Central memory CD4-positive, alpha-beta T cell (primary cell): ENCODE data around the gene TEX44.
A peak's percentile ranks its signal among the peaks of the same experiment; 100 is the strongest.
"Not testable (repeated sequence)": the region's sequence is repeated elsewhere in the genome, so short reads cannot be mapped to it uniquely, and the experiment has no call there.

Experiments
- DNase-seq: peaks from one replicate; pipeline ENCODE4 v3.0.0; 2022
- total RNA-seq, 3 experiments: gene quantifications; one replicate each; lab custom pipeline; 2026; lab: John Stamatoyannopoulos, UW

Gene TEX44
- 0 reads per million in 3 experiments for total RNA-seq

- no peak for DNase-seq
Observed at GRCh38 chr2:231592636-231593145, at the start of gene TEX44. Gene TEX44 (plus strand): TSS chr2:231592864. CDS start chr2:231592952, 88 bp downstream.

- peak; percentile 13 for DNase-seq
Observed at GRCh38 chr2:231545105-231545902, 47.4 kb upstream of the TEX44 start.

DNA sequence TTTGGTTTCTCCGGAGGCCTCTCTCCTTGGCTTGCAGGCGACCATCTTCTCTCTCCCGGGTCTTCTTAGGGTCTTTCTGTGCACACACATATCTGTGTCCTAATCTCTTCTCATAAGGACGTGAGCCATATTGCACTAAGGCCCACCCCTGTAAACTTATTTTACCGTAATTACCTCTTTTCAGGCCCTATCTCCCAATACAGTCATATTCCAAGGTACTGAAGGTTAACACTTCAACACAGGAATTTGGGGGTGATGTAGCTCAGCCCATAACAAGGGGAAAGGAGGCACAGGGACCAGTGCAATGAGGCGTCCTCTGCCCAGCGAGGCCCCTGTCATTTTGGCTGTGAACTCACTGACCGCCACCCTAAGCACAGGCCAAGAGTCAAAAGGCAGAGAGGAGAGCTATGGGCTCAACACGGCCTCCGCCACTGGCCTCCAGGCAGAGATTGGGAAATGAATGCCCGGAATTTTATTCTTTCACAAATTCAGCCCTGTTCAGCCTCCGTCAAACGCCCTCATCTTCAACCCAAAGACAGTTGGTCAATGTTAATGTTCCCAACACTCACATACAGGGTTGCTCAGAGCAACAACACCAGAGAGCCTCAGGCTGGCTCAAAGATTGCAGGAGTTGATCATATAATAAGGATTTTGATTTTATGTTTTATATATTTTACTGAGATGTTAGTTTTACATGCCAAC, 46.5 kb upstream of the TEX44 start:
- no peak for DNase-seq

DNA sequence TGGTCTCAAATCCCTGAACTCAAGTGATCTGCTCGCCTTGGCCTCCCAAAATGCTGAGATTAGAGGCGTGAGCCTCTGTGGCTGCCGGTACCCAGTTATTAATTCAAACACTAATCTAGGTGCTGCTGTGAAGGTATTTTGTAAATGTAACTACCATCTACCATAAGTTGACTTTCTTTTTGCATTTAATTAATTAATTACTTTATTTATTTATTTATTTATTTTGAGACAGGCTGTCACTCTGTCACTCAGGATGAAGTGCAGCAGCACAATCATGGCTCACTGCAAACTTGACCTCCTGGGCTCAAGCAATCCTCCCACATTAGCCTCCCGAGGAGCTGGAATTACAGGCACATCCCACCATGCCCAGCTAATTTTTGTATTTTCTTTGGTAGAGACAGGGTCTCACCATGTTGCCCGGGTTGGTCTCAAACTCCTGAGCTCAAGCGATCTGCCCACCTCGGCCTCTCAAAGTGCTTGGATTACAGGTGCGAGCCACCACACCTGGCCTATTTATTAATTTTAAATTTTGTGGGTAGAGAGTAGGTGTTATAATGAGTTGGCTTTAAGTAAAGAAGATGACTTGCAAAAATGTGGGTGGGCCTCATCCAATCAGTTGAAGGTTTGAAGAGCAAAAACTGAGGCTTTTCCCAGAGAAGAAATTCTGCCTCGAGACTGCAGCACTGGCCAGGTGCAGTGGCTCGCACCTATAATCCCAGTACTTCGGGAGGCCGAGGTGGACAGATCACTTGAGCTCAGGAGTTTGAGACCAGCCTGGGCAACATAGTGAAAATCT, 45.2 kb upstream of the TEX44 start:
- no peak for DNase-seq

DNA sequence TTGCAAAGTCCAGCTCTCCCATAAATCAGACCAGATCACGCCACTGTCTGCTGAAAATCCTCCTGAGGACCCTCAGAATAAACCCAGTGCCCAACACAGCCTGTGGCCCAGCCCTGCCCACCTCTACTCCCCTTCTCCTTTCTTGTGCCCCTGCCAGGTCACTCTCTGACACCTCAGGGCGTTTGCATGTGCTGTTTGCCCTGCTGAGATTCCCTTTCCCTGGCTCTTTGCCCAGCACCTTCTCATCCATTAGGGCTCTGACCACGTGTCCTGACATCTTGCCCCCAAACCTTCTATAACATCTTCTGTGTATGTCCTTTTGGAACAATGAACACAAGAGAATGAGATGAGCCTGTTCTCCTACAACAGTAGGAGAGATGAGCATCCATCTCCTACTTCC, 43.9 kb upstream of the TEX44 start:
- DNase-seq, result no peak

DNA sequence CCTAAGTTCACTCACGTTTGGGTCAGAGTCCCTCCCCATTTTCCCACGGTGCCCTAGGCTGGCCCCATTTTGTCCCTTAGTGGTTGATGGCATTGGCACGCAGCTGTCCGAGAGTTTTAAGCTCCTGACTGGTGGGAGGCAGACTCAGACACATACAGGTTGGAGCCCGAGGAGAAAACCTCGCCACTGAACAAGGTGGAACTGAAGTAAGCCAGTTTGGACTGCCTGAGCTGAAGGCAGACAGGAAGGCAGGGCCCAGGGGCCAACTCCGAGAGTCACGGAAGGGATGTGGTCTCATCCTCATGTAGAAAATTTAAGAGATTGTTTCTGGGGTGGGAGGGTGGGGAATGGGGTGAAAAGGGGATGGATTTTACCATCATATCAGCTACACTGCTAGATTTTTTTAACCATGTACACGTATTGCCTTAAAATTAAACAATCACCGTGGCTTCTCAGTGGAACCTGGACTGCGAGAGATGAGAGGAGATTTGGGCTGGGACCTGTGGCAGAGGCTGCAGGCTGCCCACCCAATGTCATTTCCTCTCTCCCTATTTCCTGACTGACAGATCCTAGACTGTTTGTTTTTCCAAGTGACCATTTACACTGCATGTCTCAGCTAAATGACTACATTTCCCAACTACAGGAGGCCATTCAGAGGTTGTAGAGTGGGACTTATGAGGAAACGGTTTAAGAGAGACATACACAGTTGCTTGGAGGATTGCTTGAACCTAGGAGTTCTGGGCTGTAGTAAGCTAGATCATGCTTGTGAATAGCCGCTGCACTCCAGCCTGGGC, 43.0 kb upstream of the TEX44 start:
- no peak for DNase-seq

DNA sequence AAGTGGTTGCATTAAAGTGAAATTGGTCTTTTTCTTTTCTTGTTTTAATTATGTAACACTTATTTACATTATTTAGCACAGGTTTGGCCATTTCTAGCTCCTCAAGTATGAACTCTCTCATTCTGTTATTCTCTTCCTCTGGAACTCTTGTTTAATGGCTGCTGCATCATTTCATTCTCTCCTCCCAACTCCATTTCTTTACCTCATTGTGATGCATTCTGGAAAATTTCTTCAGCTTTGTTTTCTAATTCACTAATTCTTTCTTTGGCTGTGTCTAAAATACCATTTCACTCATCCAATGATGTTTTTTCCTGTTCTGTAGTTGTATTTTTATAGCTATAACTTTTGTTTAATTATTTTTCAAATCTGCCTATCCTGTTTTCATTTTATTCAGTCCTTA, 39.9 kb upstream of the TEX44 start:
- DNase-seq, result no peak

DNA sequence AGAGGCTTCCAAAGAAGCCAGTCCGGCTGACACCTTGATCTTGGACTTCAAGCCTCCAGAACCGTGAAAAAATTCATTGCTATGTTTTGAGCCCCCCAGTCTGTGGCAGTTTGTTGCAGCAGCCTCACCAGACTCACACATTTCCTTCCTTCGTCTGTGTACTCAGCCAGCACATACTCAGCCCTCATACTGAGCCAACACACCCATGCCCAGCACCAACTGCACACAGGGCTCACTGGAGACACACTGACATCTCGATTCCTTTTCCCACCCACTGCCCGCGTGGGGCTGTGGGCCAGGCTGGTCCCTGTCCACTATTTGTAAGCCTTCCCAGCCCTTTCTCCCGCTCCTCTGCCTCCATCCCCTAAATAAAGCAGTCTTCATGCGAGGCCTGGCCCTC, 38.3 kb upstream of the TEX44 start:
- DNase-seq, result no peak

DNA sequence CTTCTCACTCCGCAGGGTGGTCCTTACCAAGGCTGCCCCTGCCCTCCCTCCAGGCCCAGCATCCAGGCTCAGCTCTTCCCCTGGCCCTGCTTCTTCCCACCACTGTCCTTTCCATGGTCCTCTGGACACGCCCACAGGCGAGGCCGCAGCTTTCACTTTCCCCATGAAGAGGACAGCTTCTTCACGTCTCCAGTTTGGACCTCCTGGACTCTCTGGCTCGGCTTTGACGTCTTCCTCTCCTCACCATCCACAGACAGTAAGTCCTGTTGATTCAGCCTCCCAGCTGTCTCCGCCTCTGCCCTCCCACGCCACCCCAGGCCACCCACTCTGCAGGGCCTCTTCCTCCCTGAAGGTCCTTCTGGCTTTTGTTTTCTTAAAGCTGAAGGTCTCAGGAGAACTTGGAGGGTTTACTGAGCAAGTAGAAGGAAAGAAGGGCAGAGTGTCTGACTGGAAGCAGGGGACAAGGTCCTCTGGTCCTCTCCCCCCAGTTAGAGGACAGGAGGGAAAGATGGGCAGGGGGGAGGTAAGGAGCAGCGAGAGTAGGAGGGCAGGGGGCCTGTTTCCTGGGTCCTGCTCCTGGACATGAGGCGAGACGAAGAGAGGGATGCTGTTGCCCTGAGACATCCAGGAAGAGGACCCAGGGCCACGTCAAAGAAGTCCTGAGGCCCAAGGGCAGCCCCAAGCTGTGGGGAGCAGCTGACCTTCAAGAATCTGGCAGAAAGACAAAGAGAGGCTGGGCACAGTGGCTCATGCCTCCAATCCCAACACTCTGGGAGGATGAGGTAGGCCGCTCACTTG, 37.7 kb upstream of the TEX44 start:
- no peak for DNase-seq

DNA sequence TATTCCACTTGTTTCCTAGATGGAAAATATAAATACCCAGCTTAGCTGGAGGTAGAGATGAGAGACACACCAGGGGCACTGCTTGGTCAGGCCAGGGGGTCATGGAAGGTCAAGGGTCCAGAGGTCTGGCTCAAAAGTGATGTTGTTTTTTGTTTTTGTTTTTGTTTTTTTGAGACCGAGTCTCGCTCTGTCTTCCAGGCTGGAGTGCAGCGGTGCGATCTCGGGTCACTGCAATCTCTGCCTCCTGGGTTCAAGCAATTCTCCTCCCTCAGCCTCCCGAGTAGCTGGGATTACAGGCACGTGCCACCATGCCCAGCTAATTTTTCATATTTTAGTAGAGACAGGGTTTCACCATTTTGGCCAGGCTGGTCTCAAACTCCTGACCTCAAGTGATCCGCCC, 36.2 kb upstream of the TEX44 start:
- not testable (repeated sequence) for DNase-seq

DNA sequence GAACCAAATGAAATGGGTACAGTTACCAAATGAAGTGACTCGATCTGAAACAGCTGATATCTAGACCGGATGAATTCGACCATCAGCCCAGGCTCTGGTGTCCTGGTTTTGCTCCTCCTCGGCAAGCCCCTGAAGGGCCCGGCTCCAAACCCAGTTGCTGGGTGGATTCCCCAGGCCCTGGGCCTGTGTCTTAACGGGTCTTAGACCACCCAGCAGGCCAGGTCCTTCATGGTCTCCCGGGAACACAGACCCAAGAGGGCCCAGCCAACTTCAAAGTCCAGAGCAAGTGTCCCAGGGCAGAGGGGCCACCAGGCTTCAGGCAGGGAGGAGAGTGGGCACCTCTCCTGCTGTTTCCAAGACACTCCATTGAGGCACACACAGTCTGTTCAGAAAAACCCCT, 35.7 kb upstream of the TEX44 start:
- no peak for DNase-seq

DNA sequence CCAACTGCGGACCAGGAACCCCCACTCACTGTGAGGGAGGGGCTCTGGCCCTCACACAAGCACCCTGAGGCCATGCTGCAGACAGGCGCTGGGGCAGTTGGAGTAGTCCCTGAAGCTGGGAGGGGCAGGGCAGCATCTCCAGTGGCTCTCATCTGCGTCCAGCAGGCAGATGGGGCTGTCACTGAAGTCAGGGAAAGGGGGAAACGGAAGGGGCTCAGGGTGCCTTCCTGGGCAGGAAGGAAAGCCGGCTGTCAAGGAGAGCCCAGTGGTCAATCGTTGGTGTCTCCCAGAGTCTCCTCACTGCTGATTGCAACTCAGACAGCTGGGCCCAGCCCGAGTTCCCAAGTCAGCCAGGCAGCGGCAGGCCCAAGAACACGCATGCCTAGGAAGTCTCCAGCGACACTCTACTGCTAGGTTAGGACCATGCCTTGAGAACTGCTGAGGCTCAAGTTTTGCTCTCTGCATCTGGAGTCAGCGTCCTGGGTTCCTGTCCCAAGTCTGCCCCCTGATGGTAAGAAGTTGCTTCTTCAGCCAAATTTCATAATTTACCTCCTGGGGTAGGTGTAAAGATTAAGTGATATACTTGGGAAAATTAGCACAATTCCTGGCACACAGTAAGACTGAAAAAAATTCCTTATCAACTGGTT, 35.0 kb upstream of the TEX44 start:
- DNase-seq, result peak; percentile 72

DNA sequence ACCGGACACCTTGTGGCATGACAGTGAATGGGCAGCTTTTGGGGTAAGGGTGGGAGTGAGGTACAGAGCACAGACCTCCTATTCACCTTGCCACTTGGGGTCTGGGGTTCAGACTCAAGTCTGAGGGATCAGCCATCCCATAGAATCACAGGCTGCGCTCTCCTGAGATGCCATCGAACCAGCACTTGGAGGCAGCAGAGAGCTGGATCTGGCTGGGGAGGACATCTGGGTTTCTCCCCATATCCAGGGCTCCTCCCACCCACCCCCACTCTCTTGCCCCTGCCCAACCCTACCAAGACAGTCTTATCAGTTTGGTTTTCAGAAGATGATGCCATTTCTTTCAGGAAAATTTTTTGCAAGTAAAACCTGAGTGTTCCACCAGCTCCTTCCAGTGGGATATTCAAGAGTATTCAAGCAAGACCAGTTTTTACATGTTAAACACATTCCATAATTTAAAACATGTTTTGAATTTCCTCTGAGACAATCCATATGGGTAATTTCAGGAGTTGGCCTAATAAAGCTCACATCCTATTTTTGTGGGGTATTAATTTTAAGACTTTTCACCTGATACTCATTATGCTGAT, 29.2 kb upstream of the TEX44 start:
- DNase-seq, result no peak

GRCh38 chr2:231565887-231566594, 26.6 kb upstream of the TEX44 start:
- DNase-seq, result no peak

DNA sequence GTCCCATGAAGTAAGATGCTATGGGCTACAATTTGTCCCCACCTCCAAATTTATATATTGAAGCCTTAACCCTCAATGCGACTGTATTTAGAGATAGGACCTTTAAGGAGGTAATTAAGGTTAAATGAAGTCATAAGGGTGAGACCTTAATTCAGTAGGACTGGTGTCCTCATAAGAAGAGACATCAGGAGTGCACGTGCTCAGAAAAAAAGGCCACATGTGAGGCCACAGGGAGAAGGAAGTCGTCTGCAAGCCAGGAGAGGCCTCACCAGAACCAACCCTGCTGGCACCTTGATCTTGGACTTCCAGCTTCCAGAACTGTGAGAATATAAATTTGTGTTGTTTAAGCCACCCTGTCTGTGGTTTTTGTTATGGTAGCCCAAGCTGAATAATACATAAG, 25.5 kb upstream of the TEX44 start:
- DNase-seq, result no peak

DNA sequence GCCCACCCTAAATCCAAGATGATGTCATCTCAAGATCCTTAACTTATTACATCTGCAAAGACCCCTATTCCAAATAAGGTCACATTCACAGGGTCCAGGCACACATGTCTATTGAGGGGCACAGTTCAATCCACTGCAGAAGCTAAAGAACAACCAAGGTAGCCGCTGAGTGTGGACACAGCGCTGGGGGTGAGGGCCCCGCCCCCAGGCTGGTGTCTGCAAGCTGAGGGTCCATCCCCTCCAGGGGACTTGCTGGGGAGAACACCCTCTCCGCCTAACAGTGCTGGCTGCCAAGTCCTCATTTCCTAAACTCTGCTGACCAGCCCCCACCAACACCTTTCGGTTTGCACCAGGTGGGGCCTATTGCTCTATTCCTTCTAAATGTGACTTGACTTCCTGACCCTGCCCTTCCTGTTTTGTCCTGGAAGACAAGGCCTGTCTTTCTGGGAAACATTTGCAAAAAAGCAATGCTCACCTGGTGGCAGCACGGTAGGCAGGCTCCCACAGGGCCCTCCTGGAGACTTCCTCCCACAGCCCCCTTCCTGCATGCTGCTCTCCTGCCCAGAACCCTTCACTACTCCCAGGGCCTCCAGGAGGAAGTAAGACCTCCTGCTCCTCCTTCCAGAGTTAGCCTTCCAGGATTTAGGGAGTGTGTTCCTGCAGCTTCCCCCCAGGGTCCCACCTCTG, 24.4 kb upstream of the TEX44 start:
- DNase-seq, result no peak

GRCh38 chr2:231568785-231569435, 23.8 kb upstream of the TEX44 start:
- DNase-seq, result no peak

- not testable (repeated sequence) for DNase-seq
Observed at GRCh38 chr2:231570915-231571314, 21.7 kb upstream of the TEX44 start.
